Adrenal gland (tissue), 5 donors: ENCODE data around the gene NMS.

Experiments used
- POLR2A ChIP-seq, 2 donors: fragments of 450-650 bp; IDR thresholded peaks; one replicate each; pipeline ENCODE4 v1.6.1; 2017; ENCODE audit warnings: antibody characterized with exemption in 2 of 2, mild to moderate bottlenecking in 2 of 2, moderate library complexity in 1 of 2
- TF ChIP-seq, protein P1 (sequence below), 6 experiments: fragments of 450-650 bp in 4 of 6; fragments of 200-600 bp in 2 of 6; sonication (generic) in 1 of 6; IDR thresholded peaks; 1 replicate in 5 of 6; 2 replicates in 1 of 6; pipeline versions ENCODE4 v1.5.1 to v1.8.0; 2016 to 2021; ENCODE audit warnings: antibody characterized with exemption in 6 of 6, mild to moderate bottlenecking in 2 of 6, moderate library complexity in 1 of 6
- donor health status: DM: no; HTN: no; CAD: no.

GRCh38 chr2:100425573-100426383 lies 44.5 kb upstream of the NMS start:
- TF ChIP-seq, protein P1, sequence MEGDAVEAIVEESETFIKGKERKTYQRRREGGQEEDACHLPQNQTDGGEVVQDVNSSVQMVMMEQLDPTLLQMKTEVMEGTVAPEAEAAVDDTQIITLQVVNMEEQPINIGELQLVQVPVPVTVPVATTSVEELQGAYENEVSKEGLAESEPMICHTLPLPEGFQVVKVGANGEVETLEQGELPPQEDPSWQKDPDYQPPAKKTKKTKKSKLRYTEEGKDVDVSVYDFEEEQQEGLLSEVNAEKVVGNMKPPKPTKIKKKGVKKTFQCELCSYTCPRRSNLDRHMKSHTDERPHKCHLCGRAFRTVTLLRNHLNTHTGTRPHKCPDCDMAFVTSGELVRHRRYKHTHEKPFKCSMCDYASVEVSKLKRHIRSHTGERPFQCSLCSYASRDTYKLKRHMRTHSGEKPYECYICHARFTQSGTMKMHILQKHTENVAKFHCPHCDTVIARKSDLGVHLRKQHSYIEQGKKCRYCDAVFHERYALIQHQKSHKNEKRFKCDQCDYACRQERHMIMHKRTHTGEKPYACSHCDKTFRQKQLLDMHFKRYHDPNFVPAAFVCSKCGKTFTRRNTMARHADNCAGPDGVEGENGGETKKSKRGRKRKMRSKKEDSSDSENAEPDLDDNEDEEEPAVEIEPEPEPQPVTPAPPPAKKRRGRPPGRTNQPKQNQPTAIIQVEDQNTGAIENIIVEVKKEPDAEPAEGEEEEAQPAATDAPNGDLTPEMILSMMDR (IDR thresholded peaks at IDR 0.05), result no peak
- TF ChIP-seq POLR2A (IDR thresholded peaks at IDR 0.05), result no peak
